Measurements from ENCODE around the gene CELF2. TPM values are rescaled to one million over a fixed set of nuclear protein-coding genes. Genes with fewer than 3 reads are reported as not detected.

CELF2 gene
- total and polyA plus RNA-seq, 9 of the 15 experiments (the other 6 are each of a cell fraction or from before 2014, with no cell fraction given), result 4.0 to 20.3 (median 11.1) TPM

DNA sequence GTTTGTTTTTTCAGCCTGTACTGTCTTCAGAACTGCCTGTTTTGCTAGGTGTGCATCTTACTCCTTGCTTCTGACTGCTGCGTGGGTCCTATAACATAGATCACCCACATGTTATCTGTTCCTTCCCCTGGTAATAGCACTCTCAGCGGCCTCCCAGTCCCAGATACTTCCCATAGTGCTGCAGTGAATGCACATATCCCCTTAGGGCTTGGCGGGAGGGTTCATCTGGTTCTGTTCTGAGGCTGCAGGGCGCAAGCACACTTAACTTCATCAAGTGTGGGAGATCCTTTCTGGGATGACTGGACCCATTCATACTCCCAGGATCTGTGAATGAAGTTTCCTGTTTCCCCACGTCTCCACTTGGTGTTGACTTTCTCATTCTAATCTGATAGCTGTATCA, 90.7 kb downstream of the CELF2 start:
- no peak for ATAC-seq
- in situ Hi-C loops (cut with MboI), result no loop called here
- TF ChIP-seq BRD9 (IDR thresholded peaks at IDR 0.05; ENCODE audit: low read depth, partially characterized antibody) (no peak), CUX1 (CRISPR knock-in tag; IDR thresholded peaks at IDR 0.05) (no peak), ZNF408 (CRISPR knock-in tag; IDR thresholded peaks at IDR 0.05; ENCODE audit: low read depth) (no peak), CREB3L1 (IDR thresholded peaks at IDR 0.05; ENCODE audit: borderline replicate concordance, low read depth) (no peak), NR3C1 (CRISPR knock-in tag; IDR thresholded peaks at IDR 0.05) (no peak), NFIC (IDR thresholded peaks at IDR 0.05) (no peak), TARDBP (IDR thresholded peaks at IDR 0.05) (no peak), ZNF143 (CRISPR knock-in tag; IDR thresholded peaks at IDR 0.05) (no peak), ZFP36 (IDR thresholded peaks at IDR 0.05; ENCODE audit: low read depth, low read length, partially characterized antibody) (no peak), MYC (IDR thresholded peaks at IDR 0.05; ENCODE audit: low read depth, low read length) (no peak), MYC (CRISPR knock-in tag; IDR thresholded peaks at IDR 0.05; ENCODE audit: borderline replicate concordance, low read depth) (no peak)
- TF ChIP-seq, protein P1, sequence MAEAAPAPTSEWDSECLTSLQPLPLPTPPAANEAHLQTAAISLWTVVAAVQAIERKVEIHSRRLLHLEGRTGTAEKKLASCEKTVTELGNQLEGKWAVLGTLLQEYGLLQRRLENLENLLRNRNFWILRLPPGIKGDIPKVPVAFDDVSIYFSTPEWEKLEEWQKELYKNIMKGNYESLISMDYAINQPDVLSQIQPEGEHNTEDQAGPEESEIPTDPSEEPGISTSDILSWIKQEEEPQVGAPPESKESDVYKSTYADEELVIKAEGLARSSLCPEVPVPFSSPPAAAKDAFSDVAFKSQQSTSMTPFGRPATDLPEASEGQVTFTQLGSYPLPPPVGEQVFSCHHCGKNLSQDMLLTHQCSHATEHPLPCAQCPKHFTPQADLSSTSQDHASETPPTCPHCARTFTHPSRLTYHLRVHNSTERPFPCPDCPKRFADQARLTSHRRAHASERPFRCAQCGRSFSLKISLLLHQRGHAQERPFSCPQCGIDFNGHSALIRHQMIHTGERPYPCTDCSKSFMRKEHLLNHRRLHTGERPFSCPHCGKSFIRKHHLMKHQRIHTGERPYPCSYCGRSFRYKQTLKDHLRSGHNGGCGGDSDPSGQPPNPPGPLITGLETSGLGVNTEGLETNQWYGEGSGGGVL (CRISPR knock-in tag; IDR thresholded peaks at IDR 0.05), result no peak
- TF ChIP-seq, protein P2, sequence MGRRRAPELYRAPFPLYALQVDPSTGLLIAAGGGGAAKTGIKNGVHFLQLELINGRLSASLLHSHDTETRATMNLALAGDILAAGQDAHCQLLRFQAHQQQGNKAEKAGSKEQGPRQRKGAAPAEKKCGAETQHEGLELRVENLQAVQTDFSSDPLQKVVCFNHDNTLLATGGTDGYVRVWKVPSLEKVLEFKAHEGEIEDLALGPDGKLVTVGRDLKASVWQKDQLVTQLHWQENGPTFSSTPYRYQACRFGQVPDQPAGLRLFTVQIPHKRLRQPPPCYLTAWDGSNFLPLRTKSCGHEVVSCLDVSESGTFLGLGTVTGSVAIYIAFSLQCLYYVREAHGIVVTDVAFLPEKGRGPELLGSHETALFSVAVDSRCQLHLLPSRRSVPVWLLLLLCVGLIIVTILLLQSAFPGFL (CRISPR knock-in tag; IDR thresholded peaks at IDR 0.05), result no peak

More for the DNA sequence above, 90.7 kb downstream of the CELF2 start:
- BruUV-seq (replicated peaks), result no TSS peak
- Histone ChIP-seq H3K27me3 (ENCODE audit: control insufficient read depth in 2 of 2, insufficient read depth in 2 of 2, low read length in 2 of 2) (no peaks in the 10 kb centered on the region; a peak in 1 of 5 replicates), H3K79me2 (ENCODE audit: control insufficient read depth, insufficient read depth, low read length) (no peaks in the 10 kb centered on the region), H4K20me1 (replicated peaks; ENCODE audit: control insufficient read depth, insufficient read depth, low read length) (no peaks in the 10 kb centered on the region), H3K27ac (ENCODE audit: extremely low read depth, low read depth, low read length) (no peak overlapping the region), H3K4me2 (ENCODE audit: insufficient read depth, low read length) (no peak overlapping the region), H3K9ac (ENCODE audit: insufficient read depth in 1 of 2, low read depth in 2 of 2, low read length in 2 of 2) (no peak overlapping the region), H3K4me3 (no peak overlapping the region), H3K9me1 (ENCODE audit: control insufficient read depth, insufficient read depth, low read length) (no peaks in the 10 kb centered on the region), H3K9me3 (replicated peaks; ENCODE audit: control insufficient read depth, insufficient read depth, low read depth, low read length) (no peaks in the 10 kb centered on the region), H3K36me3 (ENCODE audit: control insufficient read depth, insufficient read depth, low read length) (no peaks in the 10 kb centered on the region), H3K4me1 (replicated peaks in 1 of 2; ENCODE audit: control insufficient read depth in 2 of 2, insufficient read depth in 2 of 2, low read length in 2 of 2) (no peaks in the 10 kb centered on the region; a peak in 2 of 5 replicates), H2AFZ (ENCODE audit: low read depth, low read length) (no peak overlapping the region)
- no peak for FAIRE-seq
- WGBS (ENCODE audit: insufficient coverage, low coverage, missing lambda C conversion rate), result 24% methylated on average over 5 of the region's 5 CpGs
- CTCF ChIA-PET (ENCODE audit: low intra/inter-chr PET ratio), result no interaction called here
- no peak for DNase-seq (ENCODE audit: extremely low read depth in 1 of 4, low spot score in 3 of 4)
- intact Hi-C loops (cut with micrococcal nuclease), result loop anchor here (5.0 kb wide), 1 partner anchor 69 kb away; no protein-coding TSS in a partner anchor
- POLR2A ChIA-PET, result no interaction called here

Data from K562 (cell line).